Calu3 (cell line): Measurements from ENCODE around the gene KIF26B. TPM values are rescaled to one million over a fixed set of nuclear protein-coding genes. Genes with fewer than 3 reads are reported as not detected.

Experiments
- BruUV-seq: library from RNA; stranded (reverse); fragments of 400-500 nt; replicated peaks from 2 replicates; lab custom pipeline; 2021; lab: Mats Ljungman, UMichigan
- CTCF ChIA-PET: fragments of 300-600 bp; sonication (Branson Sonifier 250); formaldehyde crosslinking; loops from one replicate; lab custom pipeline; 2022; ENCODE audit warnings: antibody characterized with exemption; lab: Charles Lee
- DNase-seq: peaks from one replicate; pipeline ENCODE4 v3.0.0; 2022
- H3K27ac Mint-ChIP-seq: one replicate; pipeline ENCODE4 v1.8.0; 2022; ENCODE audit warnings: mixed read lengths; ENCODE audit not compliant: unreplicated experiment
- H3K27me3 Mint-ChIP-seq: one replicate; pipeline ENCODE4 v1.8.0; 2022; ENCODE audit warnings: mixed read lengths; ENCODE audit not compliant: unreplicated experiment
- H3K36me3 Mint-ChIP-seq: one replicate; pipeline ENCODE4 v1.8.0; 2022; ENCODE audit warnings: mild to moderate bottlenecking, moderate library complexity, mixed read lengths; ENCODE audit not compliant: insufficient read depth, unreplicated experiment
- H3K4me1 Mint-ChIP-seq: one replicate; pipeline ENCODE4 v1.8.0; 2022; ENCODE audit warnings: mild to moderate bottlenecking, low read depth, mixed read lengths; ENCODE audit not compliant: unreplicated experiment
- H3K4me3 Mint-ChIP-seq: one replicate; pipeline ENCODE4 v1.8.0; 2022; ENCODE audit warnings: mild to moderate bottlenecking, low read depth, moderate library complexity, mixed read lengths; ENCODE audit not compliant: unreplicated experiment
- H3K9me3 Mint-ChIP-seq: one replicate; pipeline ENCODE4 v1.8.0; 2022; ENCODE audit warnings: low read depth, mixed read lengths; ENCODE audit not compliant: unreplicated experiment
- CTCF ChIP-seq: fragments of 200-600 bp; IDR thresholded peaks from one replicate; pipeline ENCODE4 v1.8.0; 2022; ENCODE audit warnings: antibody characterized with exemption; ENCODE audit not compliant: unreplicated experiment
- intact Hi-C: fragments of 100-400 bp; cut with micrococcal nuclease; formaldehyde crosslinking; loops from one replicate; pipeline ENCODE4 v1.10.0; 2022; ENCODE audit not compliant: unreplicated experiment
- total RNA-seq: library from RNA; stranded (reverse); gene quantifications from 2 replicates; pipeline ENCODE4 v1.2.3, GENCODE V29; 2022

Gene KIF26B
- total RNA-seq, 1 experiment from 2014 or later = 1.1 TPM

GRCh38 chr1:245290836-245291235 is 136.1 kb downstream of the KIF26B start:
- Mint-ChIP-seq H3K27ac (no peak overlapping the region), H3K27me3 (no peaks in the 10 kb centered on the region), H3K4me1 (no peaks in the 10 kb centered on the region), H3K36me3 (no peaks in the 10 kb centered on the region), H3K4me3 (no peak overlapping the region), H3K9me3 (peaks cover 3% of the 10 kb centered on the region)
- intact Hi-C loops = no loop called here
- CTCF ChIA-PET = no interaction called here
- no peak for DNase-seq
- BruUV-seq = no TSS peak
- no peak for TF ChIP-seq CTCF

- no peak overlapping the region for H3K4me3 Mint-ChIP-seq
- no peaks in the 10 kb centered on the region for H3K27me3 Mint-ChIP-seq
- TF ChIP-seq CTCF = no peak
- intact Hi-C loops = no loop called here
- H3K36me3 Mint-ChIP-seq = no peaks in the 10 kb centered on the region
- CTCF ChIA-PET = no interaction called here
- H3K9me3 Mint-ChIP-seq = peaks cover 3% of the 10 kb centered on the region
- no peak overlapping the region for H3K27ac Mint-ChIP-seq
- DNase-seq = no peak
- no peaks in the 10 kb centered on the region for H3K4me1 Mint-ChIP-seq
- no TSS peak for BruUV-seq
Measured at GRCh38 chr1:245291351-245291750, 136.6 kb downstream of the KIF26B start.

- TF ChIP-seq CTCF = no peak
Measured at GRCh38 chr1:245292141-245292540, 137.4 kb downstream of the KIF26B start.

GRCh38 chr1:245292553-245292952 is 137.8 kb downstream of the KIF26B start:
- no TSS peak for BruUV-seq
- intact Hi-C loops = no loop called here
- DNase-seq = no peak
- Mint-ChIP-seq H3K27ac (no peak overlapping the region), H3K36me3 (no peaks in the 10 kb centered on the region), H3K4me3 (no peak overlapping the region), H3K27me3 (no peaks in the 10 kb centered on the region), H3K9me3 (peaks cover 3% of the 10 kb centered on the region), H3K4me1 (no peaks in the 10 kb centered on the region)
- CTCF ChIA-PET = no interaction called here
- no peak for TF ChIP-seq CTCF

More at GRCh38 chr1:245292141-245292540, 137.4 kb downstream of the KIF26B start:
- no TSS peak for BruUV-seq
- Mint-ChIP-seq H3K27me3 (no peaks in the 10 kb centered on the region), H3K27ac (no peak overlapping the region), H3K4me1 (no peaks in the 10 kb centered on the region), H3K9me3 (peaks cover 3% of the 10 kb centered on the region), H3K4me3 (no peak overlapping the region), H3K36me3 (no peaks in the 10 kb centered on the region)
- intact Hi-C loops = no loop called here
- CTCF ChIA-PET = no interaction called here
- DNase-seq = no peak
